Ectodermal cell (in vitro differentiated cells): ENCODE measurements around the gene HIPK4.

Experiments
- H3K27ac ChIP-seq: 2 replicates; pipeline ENCODE4 v1.7.0; 2013; ENCODE audit warnings: mild to moderate bottlenecking, low read depth, low read length; ENCODE audit not compliant: insufficient read depth, poor library complexity, severe bottlenecking
- H3K27me3 ChIP-seq: 2 replicates; pipeline ENCODE4 v1.7.0; 2013; ENCODE audit warnings: mild to moderate bottlenecking, low read length; ENCODE audit not compliant: insufficient read depth, control insufficient read depth, poor library complexity, severe bottlenecking
- H3K36me3 ChIP-seq: one replicate; pipeline ENCODE4 v1.7.0; 2013; ENCODE audit warnings: low read length; ENCODE audit not compliant: control insufficient read depth, insufficient read depth
- H3K4me1 ChIP-seq: one replicate; pipeline ENCODE4 v1.7.0; 2013; ENCODE audit warnings: low read length; ENCODE audit not compliant: control insufficient read depth, insufficient read depth
- H3K4me3 ChIP-seq: 2 replicates; pipeline ENCODE4 v1.7.0; 2013; ENCODE audit warnings: low read depth, low read length, control low read depth; ENCODE audit not compliant: insufficient read depth
- H3K9me3 ChIP-seq: 2 replicates; pipeline ENCODE4 v1.7.0; 2013; ENCODE audit warnings: mild to moderate bottlenecking, low read length, moderate library complexity; ENCODE audit not compliant: control insufficient read depth
- WGBS, 2 experiments: methylation state at CpG; one replicate each; pipeline ENCODE4 v1.1.7; 2013; ENCODE audit warnings: missing lambda C conversion rate in 2 of 2; 5-methylcytosine and 5-hydroxymethylcytosine counted together

Gene HIPK4

DNA sequence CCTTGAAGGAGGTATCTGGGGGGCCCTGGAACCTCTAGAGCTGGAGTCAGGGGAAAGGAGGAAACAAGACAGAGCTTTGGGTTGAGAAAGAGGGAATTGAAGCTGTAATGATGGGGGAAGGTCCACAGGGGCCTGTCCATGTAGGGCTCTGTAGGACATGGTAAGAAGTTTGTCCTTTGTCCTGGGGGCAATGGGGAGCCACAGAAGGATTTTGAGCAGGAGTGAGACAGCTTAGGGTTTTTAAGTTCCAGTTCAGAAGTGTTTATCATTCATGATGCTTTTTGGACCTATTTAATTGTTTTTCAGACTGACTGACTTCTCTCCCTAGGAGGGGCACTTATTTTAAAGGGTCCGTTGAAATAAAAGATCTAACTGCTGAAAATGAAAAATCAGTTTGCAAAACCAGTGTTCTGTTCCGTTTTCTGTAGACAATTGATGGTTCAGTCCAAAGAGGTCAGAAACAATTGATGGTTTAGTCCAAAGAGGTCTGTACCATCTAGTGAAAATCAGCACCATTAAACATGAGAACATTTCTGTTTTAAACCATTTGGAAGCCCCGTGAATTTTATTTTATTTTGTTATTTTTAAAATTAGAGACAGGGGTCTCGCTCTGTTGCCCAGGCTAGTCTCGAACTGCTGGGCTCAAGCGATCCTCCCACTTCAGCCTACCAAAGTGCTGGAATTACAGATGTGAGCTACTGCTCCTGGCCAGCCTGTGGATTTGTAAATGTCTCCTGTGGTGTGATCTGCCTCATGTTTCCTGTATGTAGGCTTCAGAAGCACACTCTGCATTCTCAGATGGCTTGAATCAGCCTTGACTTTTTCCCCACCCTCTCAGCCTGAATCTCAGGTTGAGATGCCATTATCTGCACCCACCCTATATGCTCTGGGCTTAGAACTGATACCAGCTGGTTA lies 33.0 kb downstream of the HIPK4 start:
- H3K9me3 ChIP-seq: no peaks in the 10 kb centered on the region
- no peaks in the 10 kb centered on the region for H3K27me3 ChIP-seq
- no peaks in the 10 kb centered on the region for H3K4me1 ChIP-seq
- H3K27ac ChIP-seq: no peak overlapping the region
- H3K4me3 ChIP-seq: no peak overlapping the region
- no peaks in the 10 kb centered on the region for H3K36me3 ChIP-seq
- 95% methylated on average over 6 of the region's 6 CpGs for WGBS, 2 experiments

DNA sequence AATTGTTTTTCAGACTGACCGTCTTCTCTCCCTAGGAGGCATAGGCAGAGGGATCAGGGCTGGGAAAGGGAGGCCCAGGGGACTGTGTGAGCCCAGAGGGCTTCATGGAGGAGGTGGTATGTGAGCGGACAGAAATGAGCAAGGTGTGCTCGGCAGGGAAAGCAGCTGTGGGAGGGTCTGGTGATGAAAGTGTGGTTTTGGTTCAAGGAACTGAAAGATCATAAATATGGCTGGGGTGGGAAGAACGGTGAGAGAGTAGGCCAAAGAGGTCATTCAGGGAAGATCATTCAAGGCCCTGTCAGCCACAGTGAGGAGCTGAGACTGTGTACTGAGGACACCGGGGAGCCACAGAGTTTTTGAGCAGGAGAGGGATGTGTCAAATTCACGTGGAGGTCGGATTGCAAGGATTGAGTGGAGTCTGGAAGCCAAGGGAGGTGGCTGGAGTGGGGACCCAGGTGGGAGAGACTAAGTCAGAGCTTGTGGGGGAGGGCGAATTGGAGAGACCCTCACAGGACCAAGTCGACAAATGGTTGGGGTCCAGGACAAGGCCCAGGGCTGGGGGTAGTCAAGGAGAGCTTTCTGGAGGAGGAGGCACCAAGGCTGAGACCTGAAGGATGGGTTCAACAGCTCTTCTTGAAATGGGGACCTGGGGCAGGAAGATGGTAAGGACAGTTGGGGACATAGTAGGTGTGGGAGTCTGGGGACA lies 33.9 kb downstream of the HIPK4 start:
- 93 to 94% methylated on average over 9 of the region's 9 CpGs for WGBS, 2 experiments
- Histone ChIP-seq H3K4me3 (no peak overlapping the region), H3K27ac (no peak overlapping the region), H3K4me1 (no peaks in the 10 kb centered on the region), H3K9me3 (no peaks in the 10 kb centered on the region), H3K36me3 (no peaks in the 10 kb centered on the region), H3K27me3 (no peaks in the 10 kb centered on the region)

GRCh38 chr19:40348961-40349507 lies 40.9 kb downstream of the HIPK4 start:
- whole genome bisulfite sequencing, 2 experiments: 17 to 20% methylated on average over 17 of the region's 17 CpGs
- Histone ChIP-seq H3K27me3 (no peaks in the 10 kb centered on the region), H3K36me3 (no peaks in the 10 kb centered on the region), H3K27ac (no peak overlapping the region), H3K4me3 (peak overlapping the region; percentile 88), H3K4me1 (no peaks in the 10 kb centered on the region), H3K9me3 (no peaks in the 10 kb centered on the region)

DNA sequence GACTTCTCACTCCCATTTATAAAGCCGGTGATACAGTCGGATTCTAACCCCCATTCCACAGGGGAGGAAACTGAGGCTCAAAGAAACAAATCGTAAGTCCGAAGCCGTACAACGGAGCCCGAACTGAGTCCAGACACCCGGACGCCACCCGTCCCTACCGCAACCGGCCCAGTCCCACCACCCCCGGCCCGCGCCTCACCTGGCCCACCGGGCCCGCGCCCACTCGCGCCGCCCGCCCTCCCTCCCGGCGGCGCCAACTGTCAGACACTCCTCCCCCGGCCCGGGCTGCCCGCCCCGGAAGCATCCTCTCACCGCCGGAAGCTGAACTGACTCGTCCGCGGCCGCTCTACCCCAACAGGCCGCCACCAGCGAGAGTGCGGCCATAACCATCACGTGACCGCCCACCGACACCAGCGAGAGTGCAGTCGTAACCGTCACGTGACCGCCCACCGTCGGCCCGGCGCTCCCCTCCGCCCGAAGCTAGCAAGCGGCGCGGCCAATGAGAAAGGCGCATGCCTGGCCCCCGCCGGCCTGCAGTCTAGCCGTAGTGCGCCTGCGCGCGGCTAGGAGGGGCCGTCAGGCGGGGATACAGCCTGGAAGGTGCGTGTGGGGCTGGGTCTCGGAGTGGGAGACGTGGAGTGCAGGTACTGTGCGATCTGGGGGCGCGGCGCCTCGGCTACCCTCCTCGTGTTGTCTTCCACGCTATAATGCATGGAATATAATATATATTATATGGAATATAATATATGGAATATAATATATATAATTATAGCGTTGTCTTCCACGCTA lies 41.7 kb downstream of the HIPK4 start, which contains the start of the genes C19orf47 and PLD3:
C19orf47 (minus strand) TSS at position 273 of the 789 bp plus-strand sequence. CDS start 6,540 bp downstream, outside the sequence.
PLD3 (plus strand) TSS at position 571 of the 789 bp plus-strand sequence. CDS start 17,789 bp downstream, outside the sequence.
- no peaks in the 10 kb centered on the region for H3K4me1 ChIP-seq
- H3K27ac ChIP-seq: no peak within 1 kb of the TSS
- H3K27me3 ChIP-seq: no peaks in the 10 kb centered on the region
- 0% methylated on average over 70 to 71 of the region's 77 CpGs for WGBS, 2 experiments
- no peaks in the 10 kb centered on the region for H3K9me3 ChIP-seq
- H3K4me3 ChIP-seq: peak within 1 kb of the TSS; percentile 88
- no peaks in the 10 kb centered on the region for H3K36me3 ChIP-seq

GRCh38 chr19:40344422-40344821 lies 45.6 kb downstream of the HIPK4 start:
- Histone ChIP-seq H3K27ac (no peak overlapping the region), H3K4me1 (no peaks in the 10 kb centered on the region), H3K9me3 (no peaks in the 10 kb centered on the region), H3K27me3 (no peaks in the 10 kb centered on the region), H3K4me3 (no peak overlapping the region), H3K36me3 (no peaks in the 10 kb centered on the region)
- WGBS, 2 experiments: 89 to 94% methylated on average over 7 of the region's 7 CpGs

- no peak overlapping the region for H3K4me3 ChIP-seq
- H3K4me1 ChIP-seq: no peaks in the 10 kb centered on the region
- no peaks in the 10 kb centered on the region for H3K36me3 ChIP-seq
- no peaks in the 10 kb centered on the region for H3K9me3 ChIP-seq
- H3K27ac ChIP-seq: no peak overlapping the region
- WGBS, 2 experiments: 91 to 94% methylated on average over 10 to 11 of the region's 11 CpGs
- H3K27me3 ChIP-seq: no peaks in the 10 kb centered on the region
Observed at GRCh38 chr19:40342644-40343311, 47.2 kb downstream of the HIPK4 start.

DNA sequence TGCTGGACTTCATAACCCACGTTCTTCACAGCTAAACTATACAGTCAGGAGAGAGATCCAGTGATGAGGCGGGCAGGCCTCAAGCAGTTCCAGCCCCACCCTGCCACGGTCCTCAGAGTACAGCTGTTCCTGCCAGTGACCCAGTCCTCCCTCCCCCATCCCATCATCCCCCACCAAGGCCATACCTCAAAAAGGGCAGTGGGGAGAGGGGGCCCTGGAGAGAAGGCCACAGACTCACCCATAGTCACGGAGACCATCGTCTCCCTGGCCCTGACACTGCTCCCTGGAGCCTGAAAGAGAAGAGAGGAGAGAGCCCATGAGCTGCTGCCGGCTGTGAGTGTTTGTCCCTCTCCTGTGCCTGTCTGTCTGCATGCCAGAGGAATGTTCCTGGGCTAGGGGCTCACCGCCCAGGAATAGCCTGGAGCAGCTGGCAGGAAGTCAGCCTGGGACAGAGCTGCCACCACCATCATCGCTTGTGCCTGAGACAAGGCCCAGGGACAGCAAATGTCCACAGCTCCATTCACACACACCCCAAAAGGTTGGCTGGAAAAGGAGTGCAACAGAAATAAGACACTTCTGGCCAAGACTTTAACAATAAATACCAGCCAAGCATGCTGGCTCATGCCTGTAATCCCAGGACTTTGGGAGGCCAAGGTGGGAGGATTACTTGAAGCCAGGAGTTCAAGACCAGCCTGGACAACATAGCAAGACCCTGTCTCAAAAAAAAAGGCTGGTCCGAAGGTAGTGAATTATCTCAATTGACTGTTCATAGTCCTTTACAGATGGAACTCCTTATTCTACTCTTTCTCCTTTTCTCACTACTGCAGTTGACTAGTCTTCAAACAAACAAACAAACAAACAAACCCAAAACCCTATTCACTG lies 48.1 kb downstream of the HIPK4 start:
- Histone ChIP-seq H3K9me3 (no peaks in the 10 kb centered on the region), H3K27ac (no peak overlapping the region), H3K4me1 (no peaks in the 10 kb centered on the region), H3K4me3 (no peak overlapping the region), H3K27me3 (no peaks in the 10 kb centered on the region), H3K36me3 (no peaks in the 10 kb centered on the region)
- WGBS, 2 experiments: 94 to 97% methylated on average over 9 of the region's 9 CpGs

- Histone ChIP-seq H3K4me3 (no peak overlapping the region), H3K36me3 (no peaks in the 10 kb centered on the region)
- WGBS, 2 experiments: 96 to 97% methylated on average over 4 of the region's 4 CpGs
Observed at GRCh38 chr19:40339018-40339728, 50.8 kb downstream of the HIPK4 start.

More at GRCh38 chr19:40339018-40339728, 50.8 kb downstream of the HIPK4 start:
- Histone ChIP-seq H3K4me1 (no peaks in the 10 kb centered on the region), H3K9me3 (no peaks in the 10 kb centered on the region), H3K27me3 (no peaks in the 10 kb centered on the region), H3K27ac (no peak overlapping the region)
